GM12874 (cell line): ENCODE data around the gene MAP2K5.

ENCODE experiments used
- TF ChIP-seq, protein P1 (sequence below): IDR thresholded peaks from 2 replicates; pipeline ENCODE4 v1.5.1; 2011; ENCODE audit warnings: low read depth, mild to moderate bottlenecking, control low read depth, low read length, moderate library complexity; ENCODE audit not compliant: insufficient read depth

Gene MAP2K5

DNA sequence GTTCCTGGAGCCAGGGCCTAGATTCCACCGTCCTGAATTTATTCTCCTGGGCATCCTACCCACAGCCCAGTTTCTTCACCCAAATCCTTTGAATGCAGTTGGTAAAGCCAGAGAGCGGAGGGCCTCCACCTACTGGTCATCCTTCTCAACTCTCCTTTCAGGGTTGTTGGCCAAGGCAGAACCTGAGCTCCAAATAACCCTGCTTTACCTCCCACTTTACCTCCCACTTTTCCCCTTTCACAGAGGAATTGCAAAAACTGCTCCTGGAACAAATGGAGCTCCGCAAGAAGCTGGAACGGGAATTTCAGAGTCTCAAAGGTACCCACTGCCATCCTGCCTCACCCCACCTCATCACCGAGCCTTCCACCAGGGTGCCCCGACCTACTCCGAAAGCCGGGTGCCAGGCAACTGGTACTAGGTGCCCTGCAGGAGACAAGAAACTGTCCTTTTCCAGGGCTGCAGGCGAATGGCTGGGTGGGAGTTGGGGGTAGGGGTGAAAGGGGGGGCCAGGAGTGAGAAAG is 289.6 kb downstream of the MAP2K5 start:
- TF ChIP-seq, protein P1, sequence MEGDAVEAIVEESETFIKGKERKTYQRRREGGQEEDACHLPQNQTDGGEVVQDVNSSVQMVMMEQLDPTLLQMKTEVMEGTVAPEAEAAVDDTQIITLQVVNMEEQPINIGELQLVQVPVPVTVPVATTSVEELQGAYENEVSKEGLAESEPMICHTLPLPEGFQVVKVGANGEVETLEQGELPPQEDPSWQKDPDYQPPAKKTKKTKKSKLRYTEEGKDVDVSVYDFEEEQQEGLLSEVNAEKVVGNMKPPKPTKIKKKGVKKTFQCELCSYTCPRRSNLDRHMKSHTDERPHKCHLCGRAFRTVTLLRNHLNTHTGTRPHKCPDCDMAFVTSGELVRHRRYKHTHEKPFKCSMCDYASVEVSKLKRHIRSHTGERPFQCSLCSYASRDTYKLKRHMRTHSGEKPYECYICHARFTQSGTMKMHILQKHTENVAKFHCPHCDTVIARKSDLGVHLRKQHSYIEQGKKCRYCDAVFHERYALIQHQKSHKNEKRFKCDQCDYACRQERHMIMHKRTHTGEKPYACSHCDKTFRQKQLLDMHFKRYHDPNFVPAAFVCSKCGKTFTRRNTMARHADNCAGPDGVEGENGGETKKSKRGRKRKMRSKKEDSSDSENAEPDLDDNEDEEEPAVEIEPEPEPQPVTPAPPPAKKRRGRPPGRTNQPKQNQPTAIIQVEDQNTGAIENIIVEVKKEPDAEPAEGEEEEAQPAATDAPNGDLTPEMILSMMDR: peak; percentile 30; the same call in 1 of the 2 replicates

DNA sequence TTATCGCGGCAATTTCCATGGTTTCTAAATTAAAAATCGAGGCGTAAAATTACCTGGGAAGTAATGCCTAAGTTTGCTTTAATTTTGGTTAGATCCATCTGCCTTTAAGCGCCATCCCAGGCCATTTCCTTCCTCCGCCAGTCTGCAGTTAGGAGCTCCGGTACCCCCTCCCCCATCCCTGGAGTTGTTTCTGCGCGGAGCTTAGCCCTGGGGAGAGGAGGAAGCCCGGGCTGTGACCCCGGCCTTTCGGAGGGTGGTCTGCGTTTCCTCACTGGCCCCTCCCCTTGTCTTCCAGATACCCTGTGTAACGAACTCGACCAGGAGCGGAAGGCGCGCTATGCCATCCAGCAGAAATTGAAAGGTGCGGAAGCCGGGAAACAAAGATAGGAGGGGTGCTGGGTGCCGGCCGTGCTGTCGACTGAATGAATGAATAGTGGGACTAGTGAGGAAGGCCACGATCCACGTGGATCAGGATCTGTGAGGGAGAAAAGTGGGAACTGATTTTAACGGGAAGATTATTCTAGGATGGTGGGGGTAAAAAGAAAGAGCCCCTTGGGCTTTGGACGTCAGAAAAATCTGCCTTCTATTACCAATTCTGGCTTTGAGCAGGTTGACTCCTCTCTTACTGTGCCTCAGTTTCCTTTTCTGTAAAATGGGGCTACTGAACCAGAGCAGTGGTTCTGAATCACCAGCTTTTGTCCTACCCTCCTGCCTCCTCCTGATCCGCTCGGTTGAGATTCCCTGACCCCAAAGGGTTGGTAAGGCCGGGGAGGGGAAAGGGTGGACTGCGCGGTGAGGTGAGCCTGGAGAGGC is 290.6 kb downstream of the MAP2K5 start:
- TF ChIP-seq, protein P1: no peak

DNA sequence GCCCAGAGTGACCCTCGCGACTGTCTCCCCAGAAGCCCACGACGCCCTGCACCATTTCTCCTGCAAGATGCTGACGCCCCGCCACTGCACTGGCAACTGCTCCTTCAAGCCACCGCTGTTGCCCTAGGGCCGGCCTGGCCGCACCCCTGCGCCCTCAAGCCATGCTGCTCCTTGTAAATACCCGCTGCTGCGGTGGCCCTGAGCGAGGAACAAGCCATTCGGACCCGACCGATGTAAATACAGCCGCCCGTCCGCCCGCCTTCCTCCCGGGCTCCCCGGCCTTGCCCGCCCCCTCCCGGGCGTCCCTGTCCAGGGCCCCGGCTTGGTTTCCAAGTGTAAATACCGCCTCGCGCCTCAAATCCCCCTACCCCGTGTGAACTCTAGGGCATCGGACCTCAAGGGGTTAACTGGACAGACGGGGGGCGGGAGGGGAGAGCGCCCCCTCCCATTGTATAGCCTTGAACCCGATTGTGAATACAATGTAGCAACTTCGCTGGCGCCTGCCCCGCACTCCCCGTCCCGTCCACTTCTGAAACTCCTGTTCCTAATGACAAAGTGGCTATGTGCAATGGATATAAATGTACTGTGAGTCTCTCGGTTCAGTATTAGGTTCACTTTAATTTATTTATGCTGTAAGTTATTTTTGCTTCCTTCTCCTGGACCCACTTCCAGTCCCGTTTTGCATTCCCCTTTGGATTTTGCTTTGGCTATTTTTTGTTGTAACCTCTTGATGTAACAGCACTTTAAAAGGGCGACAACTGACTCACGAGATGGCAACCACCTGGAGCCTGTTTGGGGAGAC is 291.4 kb downstream of the MAP2K5 start:
- TF ChIP-seq, protein P1: peak; percentile 75

DNA sequence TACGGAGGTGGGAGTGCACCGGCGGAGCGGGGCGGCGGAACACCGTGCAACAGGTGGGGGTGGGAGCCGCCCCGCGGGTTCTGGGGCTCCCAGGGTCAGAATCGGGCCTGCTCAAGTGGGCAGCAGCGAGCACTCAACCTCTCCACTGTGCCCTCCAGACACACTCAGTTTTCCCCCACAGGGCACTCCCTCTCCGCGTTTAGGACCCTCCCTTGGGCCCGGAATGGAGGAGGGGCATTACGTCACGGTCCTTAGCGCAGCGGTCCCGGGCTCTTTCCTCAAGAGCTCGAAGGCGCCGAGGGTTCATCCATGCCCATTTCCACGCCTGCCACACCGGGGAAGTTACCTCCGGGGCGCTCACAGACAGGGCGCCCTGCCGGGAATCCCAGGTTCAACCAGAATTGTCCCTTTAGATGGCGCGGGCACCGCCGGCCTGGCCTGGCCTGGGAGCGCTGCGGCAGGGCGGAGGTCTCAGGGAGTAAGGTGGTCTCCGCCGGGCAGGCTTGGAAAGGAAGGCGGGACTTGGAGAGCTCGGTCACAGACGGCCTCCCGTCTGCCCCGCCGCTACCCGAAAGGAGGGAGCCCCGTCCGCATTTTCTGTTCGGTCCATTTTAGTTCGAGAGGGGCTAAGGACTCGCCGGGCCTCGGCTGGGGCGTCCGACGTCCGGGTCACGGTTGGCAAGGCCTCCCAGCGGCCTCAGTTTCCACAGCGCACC is 292.2 kb downstream of the MAP2K5 start:
- TF ChIP-seq, protein P1: no peak

DNA sequence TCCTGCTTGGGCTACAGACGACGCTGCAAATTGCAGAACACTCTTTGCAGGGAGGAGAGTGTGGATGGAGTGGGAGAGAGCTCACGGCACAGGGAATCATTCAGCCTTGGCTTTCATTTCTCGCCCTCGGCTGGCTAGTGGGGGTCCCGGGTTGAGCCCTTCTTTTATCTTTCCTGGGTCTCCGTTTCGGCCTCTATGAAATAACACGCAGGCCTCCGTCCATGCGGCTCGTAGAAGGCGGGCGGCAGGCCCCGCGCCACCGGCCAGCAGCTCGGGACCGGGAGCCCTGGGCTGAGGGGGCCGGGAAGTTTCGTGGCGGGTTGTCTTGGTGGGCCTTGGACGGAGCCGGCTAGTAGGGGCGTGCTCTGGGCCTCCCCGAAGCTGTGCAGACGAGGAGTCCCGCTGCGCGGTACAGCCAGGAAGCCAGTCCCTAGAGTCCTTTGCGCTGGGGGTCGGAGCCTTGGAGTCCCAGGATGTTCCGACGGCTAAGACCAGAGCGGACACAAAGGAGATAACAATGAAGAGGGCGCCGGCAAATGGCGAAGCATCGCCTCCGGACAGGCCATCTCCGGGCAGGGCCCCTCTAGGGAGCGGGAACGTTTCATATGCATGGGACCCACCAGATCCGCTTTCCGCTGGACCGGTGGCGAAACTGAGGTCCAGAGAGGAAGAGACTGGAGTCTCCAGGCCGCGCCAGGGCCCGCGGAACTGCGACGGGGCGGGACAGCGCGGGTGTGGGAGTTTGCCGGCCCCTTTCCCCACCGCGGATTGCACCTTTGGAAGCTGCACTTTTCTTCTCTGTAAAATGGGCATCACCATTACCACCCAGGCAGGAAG is 293.0 kb downstream of the MAP2K5 start:
- TF ChIP-seq, protein P1: no peak

DNA sequence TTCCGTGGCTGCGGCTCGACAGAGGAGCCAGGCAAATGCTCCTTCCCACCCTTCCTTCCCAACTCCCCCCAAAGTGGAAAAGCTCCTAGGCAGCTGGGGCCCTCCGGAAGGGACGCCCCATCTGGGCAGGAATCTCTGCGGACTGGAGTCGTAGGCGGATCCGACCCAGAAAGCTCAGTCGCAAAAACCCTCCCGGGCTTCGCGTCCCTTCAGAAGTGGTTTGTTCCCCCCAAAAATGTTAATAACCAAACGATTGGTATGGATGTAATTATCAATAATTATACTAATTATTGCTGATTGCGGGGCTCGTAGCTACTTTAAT is 293.6 kb downstream of the MAP2K5 start:
- TF ChIP-seq, protein P1: no peak
